Measurements from ENCODE around the gene EPN3.

EPN3 gene

GRCh38 chr17:50513495-50513894 lies 19.0 kb upstream of the EPN3 start:
- no peak overlapping the region for H3K4me2 ChIP-seq (ENCODE audit: low read length)
- no peaks in the 10 kb centered on the region for H3K27me3 ChIP-seq (ENCODE audit: control insufficient read depth, insufficient read depth, low read length)
- H3K4me1 ChIP-seq (ENCODE audit: control insufficient read depth, insufficient read depth, low read length), result peaks cover 20% of the 10 kb centered on the region
- H3K36me3 ChIP-seq (ENCODE audit: insufficient read depth, low read length), result no peaks in the 10 kb centered on the region
- H3K9ac ChIP-seq (ENCODE audit: low read depth, low read length), result no peak overlapping the region
- H3K9me3 ChIP-seq (replicated peaks; ENCODE audit: low read length), result no peaks in the 10 kb centered on the region
- H3K4me3 ChIP-seq (ENCODE audit: low read length), result no peak overlapping the region

GRCh38 chr17:50514388-50514787 lies 18.1 kb upstream of the EPN3 start:
- no peaks in the 10 kb centered on the region for H3K9me3 ChIP-seq (replicated peaks; ENCODE audit: low read length)
- H3K4me3 ChIP-seq (ENCODE audit: low read length), result no peak overlapping the region
- no peak overlapping the region for H3K4me2 ChIP-seq (ENCODE audit: low read length)
- peaks cover 13% of the 10 kb centered on the region for H3K4me1 ChIP-seq (ENCODE audit: control insufficient read depth, insufficient read depth, low read length)
- no peaks in the 10 kb centered on the region for H3K36me3 ChIP-seq (ENCODE audit: insufficient read depth, low read length)
- no peak overlapping the region for H3K9ac ChIP-seq (ENCODE audit: low read depth, low read length)
- no peaks in the 10 kb centered on the region for H3K27me3 ChIP-seq (ENCODE audit: control insufficient read depth, insufficient read depth, low read length)

- Histone ChIP-seq H3K9me3 (replicated peaks; ENCODE audit: low read length) (no peaks in the 10 kb centered on the region), H3K4me3 (ENCODE audit: low read length) (no peak overlapping the region), H3K4me2 (ENCODE audit: low read length) (no peak overlapping the region), H3K9ac (ENCODE audit: low read depth, low read length) (no peak overlapping the region), H3K4me1 (ENCODE audit: control insufficient read depth, insufficient read depth, low read length) (peaks cover 13% of the 10 kb centered on the region), H3K36me3 (ENCODE audit: insufficient read depth, low read length) (no peaks in the 10 kb centered on the region), H3K27me3 (ENCODE audit: control insufficient read depth, insufficient read depth, low read length) (no peaks in the 10 kb centered on the region)
Observed at GRCh38 chr17:50514936-50515702, 17.4 kb upstream of the EPN3 start.

- peaks cover 5% of the 10 kb centered on the region for H3K27me3 ChIP-seq (ENCODE audit: control insufficient read depth, insufficient read depth, low read length)
Observed at GRCh38 chr17:50517011-50517410, 15.5 kb upstream of the EPN3 start.

GRCh38 chr17:50517504-50518383 lies 14.8 kb upstream of the EPN3 start:
- Histone ChIP-seq H3K4me1 (ENCODE audit: control insufficient read depth, insufficient read depth, low read length) (peaks cover 13% of the 10 kb centered on the region), H3K4me3 (ENCODE audit: low read length) (no peak overlapping the region), H3K9me3 (replicated peaks; ENCODE audit: low read length) (no peaks in the 10 kb centered on the region), H3K9ac (ENCODE audit: low read depth, low read length) (no peak overlapping the region), H3K27me3 (ENCODE audit: control insufficient read depth, insufficient read depth, low read length) (peaks cover 7% of the 10 kb centered on the region), H3K36me3 (ENCODE audit: insufficient read depth, low read length) (no peaks in the 10 kb centered on the region), H3K4me2 (ENCODE audit: low read length) (no peak overlapping the region)

More at GRCh38 chr17:50517011-50517410, 15.5 kb upstream of the EPN3 start:
- H3K4me1 ChIP-seq (ENCODE audit: control insufficient read depth, insufficient read depth, low read length), result peaks cover 13% of the 10 kb centered on the region
- no peak overlapping the region for H3K4me2 ChIP-seq (ENCODE audit: low read length)
- no peaks in the 10 kb centered on the region for H3K9me3 ChIP-seq (replicated peaks; ENCODE audit: low read length)
- H3K4me3 ChIP-seq (ENCODE audit: low read length), result no peak overlapping the region
- no peak overlapping the region for H3K9ac ChIP-seq (ENCODE audit: low read depth, low read length)
- H3K36me3 ChIP-seq (ENCODE audit: insufficient read depth, low read length), result no peaks in the 10 kb centered on the region

GRCh38 chr17:50518384-50519023 lies 14.0 kb upstream of the EPN3 start:
- Histone ChIP-seq H3K36me3 (ENCODE audit: insufficient read depth, low read length) (no peaks in the 10 kb centered on the region), H3K4me1 (ENCODE audit: control insufficient read depth, insufficient read depth, low read length) (peaks cover 13% of the 10 kb centered on the region), H3K9me3 (replicated peaks; ENCODE audit: low read length) (no peaks in the 10 kb centered on the region), H3K9ac (ENCODE audit: low read depth, low read length) (no peak overlapping the region), H3K4me3 (ENCODE audit: low read length) (no peak overlapping the region), H3K4me2 (ENCODE audit: low read length) (no peak overlapping the region), H3K27me3 (ENCODE audit: control insufficient read depth, insufficient read depth, low read length) (peaks cover 7% of the 10 kb centered on the region)

- H3K9ac ChIP-seq (ENCODE audit: low read depth, low read length), result no peak overlapping the region
- H3K36me3 ChIP-seq (ENCODE audit: insufficient read depth, low read length), result no peaks in the 10 kb centered on the region
- H3K4me1 ChIP-seq (ENCODE audit: control insufficient read depth, insufficient read depth, low read length), result peaks cover 13% of the 10 kb centered on the region
- no peak overlapping the region for H3K4me3 ChIP-seq (ENCODE audit: low read length)
- no peak overlapping the region for H3K4me2 ChIP-seq (ENCODE audit: low read length)
- peaks cover 7% of the 10 kb centered on the region for H3K27me3 ChIP-seq (ENCODE audit: control insufficient read depth, insufficient read depth, low read length)
- H3K9me3 ChIP-seq (replicated peaks; ENCODE audit: low read length), result no peaks in the 10 kb centered on the region
Observed at GRCh38 chr17:50519141-50519834, 13.2 kb upstream of the EPN3 start.

- Histone ChIP-seq H3K4me3 (ENCODE audit: low read length) (no peak overlapping the region), H3K4me1 (ENCODE audit: control insufficient read depth, insufficient read depth, low read length) (peaks cover 4% of the 10 kb centered on the region), H3K27me3 (ENCODE audit: control insufficient read depth, insufficient read depth, low read length) (peaks cover 7% of the 10 kb centered on the region), H3K9me3 (replicated peaks; ENCODE audit: low read length) (no peaks in the 10 kb centered on the region), H3K9ac (ENCODE audit: low read depth, low read length) (no peak overlapping the region), H3K36me3 (ENCODE audit: insufficient read depth, low read length) (no peaks in the 10 kb centered on the region), H3K4me2 (ENCODE audit: low read length) (no peak overlapping the region)
Observed at GRCh38 chr17:50520483-50520882, 12.1 kb upstream of the EPN3 start.

GRCh38 chr17:50521514-50521913 lies 11.0 kb upstream of the EPN3 start:
- Histone ChIP-seq H3K9me3 (replicated peaks; ENCODE audit: low read length) (no peaks in the 10 kb centered on the region), H3K4me3 (ENCODE audit: low read length) (no peak overlapping the region), H3K36me3 (ENCODE audit: insufficient read depth, low read length) (no peaks in the 10 kb centered on the region), H3K4me1 (ENCODE audit: control insufficient read depth, insufficient read depth, low read length) (peaks cover 3% of the 10 kb centered on the region), H3K9ac (ENCODE audit: low read depth, low read length) (no peak overlapping the region), H3K27me3 (ENCODE audit: control insufficient read depth, insufficient read depth, low read length) (peaks cover 7% of the 10 kb centered on the region), H3K4me2 (ENCODE audit: low read length) (no peak overlapping the region)

GRCh38 chr17:50522766-50523165 lies 9.8 kb upstream of the EPN3 start:
- Histone ChIP-seq H3K4me1 (ENCODE audit: control insufficient read depth, insufficient read depth, low read length) (no peaks in the 10 kb centered on the region), H3K9me3 (replicated peaks; ENCODE audit: low read length) (no peaks in the 10 kb centered on the region), H3K4me3 (ENCODE audit: low read length) (no peak overlapping the region)

GRCh38 chr17:50523208-50523607 lies 9.3 kb upstream of the EPN3 start:
- Histone ChIP-seq H3K36me3 (ENCODE audit: insufficient read depth, low read length) (no peaks in the 10 kb centered on the region), H3K27me3 (ENCODE audit: control insufficient read depth, insufficient read depth, low read length) (peaks cover 11% of the 10 kb centered on the region), H3K9ac (ENCODE audit: low read depth, low read length) (no peak overlapping the region), H3K9me3 (replicated peaks; ENCODE audit: low read length) (no peaks in the 10 kb centered on the region), H3K4me2 (ENCODE audit: low read length) (no peak overlapping the region), H3K4me3 (ENCODE audit: low read length) (no peak overlapping the region), H3K4me1 (ENCODE audit: control insufficient read depth, insufficient read depth, low read length) (no peaks in the 10 kb centered on the region)

More at GRCh38 chr17:50522766-50523165, 9.8 kb upstream of the EPN3 start:
- H3K36me3 ChIP-seq (ENCODE audit: insufficient read depth, low read length), result no peaks in the 10 kb centered on the region
- H3K4me2 ChIP-seq (ENCODE audit: low read length), result no peak overlapping the region
- H3K27me3 ChIP-seq (ENCODE audit: control insufficient read depth, insufficient read depth, low read length), result peaks cover 7% of the 10 kb centered on the region
- no peak overlapping the region for H3K9ac ChIP-seq (ENCODE audit: low read depth, low read length)
